GM12872 (cell line): ENCODE results near the gene FHOD3.

Source experiments
- CTCF ChIP-seq: IDR thresholded peaks from 3 replicates; pipeline ENCODE4 v1.5.1; 2011; ENCODE audit warnings: low read depth, mild to moderate bottlenecking, low read length, moderate library complexity; ENCODE audit not compliant: insufficient read depth

FHOD3 gene

DNA sequence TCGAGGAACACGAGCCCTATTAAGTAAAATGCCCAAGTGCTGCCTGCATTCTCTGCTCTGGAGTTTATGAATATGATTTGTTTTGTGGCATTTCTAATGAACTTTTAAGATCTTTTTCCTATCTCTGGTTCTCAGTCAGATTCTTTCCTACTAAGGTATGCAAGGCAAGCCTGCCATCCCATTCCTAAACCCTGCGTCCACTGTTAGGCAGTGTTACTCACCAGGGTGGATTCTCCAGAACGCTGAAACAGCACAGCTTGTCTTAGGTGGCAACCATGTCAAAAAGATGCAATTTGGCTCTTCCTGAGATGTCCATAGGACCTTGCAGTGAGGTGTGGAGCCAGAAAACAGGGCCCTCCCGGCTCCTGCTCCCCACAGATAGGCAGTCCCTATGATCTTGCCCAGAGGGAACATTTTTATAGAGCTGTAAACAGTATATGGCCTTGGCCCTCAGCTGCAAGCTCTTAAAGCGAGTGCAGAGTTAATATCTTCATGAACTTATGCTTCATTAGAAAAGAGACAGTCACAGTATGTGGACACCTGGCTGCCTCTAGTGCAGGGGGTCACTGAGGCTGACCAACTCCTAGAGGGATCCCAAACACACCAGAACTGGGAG lies 446.9 kb downstream of the FHOD3 start:
- no peak for TF ChIP-seq CTCF

- TF ChIP-seq CTCF = no peak
Measured at GRCh38 chr18:36745219-36745975, 447.9 kb downstream of the FHOD3 start.

DNA sequence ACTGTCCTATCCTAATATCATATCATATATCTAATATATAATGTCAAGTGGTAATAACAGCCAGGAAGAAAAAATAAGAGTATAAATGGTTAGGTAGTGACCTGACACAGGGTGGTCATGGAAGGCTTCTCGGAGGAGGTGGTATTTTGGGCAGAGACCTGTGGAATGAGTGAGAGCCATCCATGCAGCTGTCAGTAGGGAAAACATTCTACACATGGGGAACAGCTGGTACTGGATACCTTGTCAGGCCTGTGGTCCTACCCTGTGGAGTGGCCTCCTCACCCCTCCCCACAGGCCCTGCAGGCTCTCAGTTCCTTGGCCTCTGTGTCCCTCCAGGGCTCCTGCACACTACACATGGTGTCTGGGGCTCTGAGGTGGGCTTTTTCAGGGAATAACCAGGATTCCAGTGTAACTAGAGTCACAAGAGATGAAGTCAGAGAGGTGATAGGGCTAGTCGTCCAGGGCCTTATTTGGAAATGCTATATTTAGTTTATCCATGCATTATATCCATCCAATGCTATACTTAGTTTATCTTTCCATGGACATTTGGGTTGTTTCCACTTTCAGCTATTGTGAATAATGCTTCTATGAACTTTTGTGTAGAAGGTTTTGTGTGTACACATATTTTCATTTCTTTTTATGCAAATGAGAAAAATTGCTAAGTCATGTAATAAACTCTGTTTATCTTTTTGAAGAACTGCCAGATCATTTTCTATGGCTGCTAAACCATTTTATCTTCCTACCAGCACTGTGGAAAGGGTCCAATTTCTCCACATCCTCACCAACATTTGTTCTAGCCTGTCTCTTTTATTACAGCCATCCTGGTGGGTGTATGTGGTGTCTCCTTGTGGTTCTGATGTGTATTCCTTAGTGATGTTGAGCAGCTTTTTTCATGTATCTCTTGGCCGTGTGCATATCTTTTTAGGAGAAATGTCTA lies 455.7 kb downstream of the FHOD3 start:
- TF ChIP-seq CTCF = no peak

DNA sequence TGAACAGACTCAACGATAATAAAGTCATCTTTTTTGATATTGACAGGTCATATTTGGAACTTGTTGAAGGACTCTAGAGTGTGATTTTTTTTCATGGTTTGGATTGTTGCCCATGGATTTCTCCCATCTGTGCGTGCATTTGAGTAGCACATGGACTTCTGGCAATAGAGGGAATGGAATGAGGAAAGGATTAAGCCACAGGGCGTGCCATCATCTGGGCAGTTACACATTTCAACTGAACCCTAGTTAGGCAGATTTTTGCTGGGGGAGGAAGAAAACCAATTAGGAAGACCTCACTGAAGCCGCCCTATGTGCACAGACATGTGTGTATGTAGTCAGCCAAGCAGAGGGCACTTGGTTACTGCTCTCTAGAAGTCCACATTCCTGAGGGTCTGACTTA lies 458.7 kb downstream of the FHOD3 start:
- TF ChIP-seq CTCF = no peak

DNA sequence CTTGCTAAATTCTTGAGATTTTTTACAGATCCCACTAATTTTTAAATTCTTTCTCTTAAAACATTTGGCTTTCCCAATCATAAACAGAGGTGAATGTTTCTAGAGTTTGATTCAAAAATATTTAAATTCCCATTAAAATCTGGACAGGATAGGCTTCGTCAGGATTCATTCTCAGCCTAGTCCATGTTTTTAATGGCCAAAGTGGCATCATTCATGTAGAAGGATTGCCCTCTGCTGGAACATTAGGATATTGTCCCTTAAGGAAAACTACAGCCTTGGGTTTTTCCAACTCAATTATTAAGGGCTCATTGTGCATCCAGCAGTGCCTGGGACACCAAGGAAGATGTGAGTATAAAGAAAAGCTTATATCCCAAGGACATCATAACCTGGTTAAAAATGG lies 459.6 kb downstream of the FHOD3 start:
- peak; percentile 54 for TF ChIP-seq CTCF

DNA sequence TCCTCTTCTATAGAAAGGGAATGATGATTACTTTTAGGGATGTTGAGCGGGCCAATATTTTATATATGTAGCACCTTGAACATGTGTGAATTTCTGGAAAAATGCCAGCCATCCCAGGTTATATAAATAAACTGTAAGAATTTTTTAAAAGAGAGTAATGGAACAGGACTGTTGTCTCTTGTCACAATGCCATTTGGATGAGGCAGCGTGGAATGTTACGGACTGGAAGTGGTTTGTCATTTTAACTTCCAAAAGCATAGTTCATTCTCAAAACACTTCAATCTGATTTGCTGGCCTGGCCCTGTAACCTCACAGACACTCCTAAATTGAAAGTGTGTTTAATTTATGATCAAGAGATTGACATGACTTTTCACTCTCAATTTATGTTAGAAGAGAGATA lies 460.5 kb downstream of the FHOD3 start:
- TF ChIP-seq CTCF = no peak

- no peak for TF ChIP-seq CTCF
Measured at GRCh38 chr18:36758623-36759022, 461.1 kb downstream of the FHOD3 start.
